Measurements from ENCODE around the gene RAI14. TPM values are rescaled to one million over a fixed set of nuclear protein-coding genes. Genes with fewer than 3 reads are reported as not detected.

The RAI14 gene
- total RNA-seq, 2 experiments from 2014 or later = 0.92 to 12.3 TPM

DNA sequence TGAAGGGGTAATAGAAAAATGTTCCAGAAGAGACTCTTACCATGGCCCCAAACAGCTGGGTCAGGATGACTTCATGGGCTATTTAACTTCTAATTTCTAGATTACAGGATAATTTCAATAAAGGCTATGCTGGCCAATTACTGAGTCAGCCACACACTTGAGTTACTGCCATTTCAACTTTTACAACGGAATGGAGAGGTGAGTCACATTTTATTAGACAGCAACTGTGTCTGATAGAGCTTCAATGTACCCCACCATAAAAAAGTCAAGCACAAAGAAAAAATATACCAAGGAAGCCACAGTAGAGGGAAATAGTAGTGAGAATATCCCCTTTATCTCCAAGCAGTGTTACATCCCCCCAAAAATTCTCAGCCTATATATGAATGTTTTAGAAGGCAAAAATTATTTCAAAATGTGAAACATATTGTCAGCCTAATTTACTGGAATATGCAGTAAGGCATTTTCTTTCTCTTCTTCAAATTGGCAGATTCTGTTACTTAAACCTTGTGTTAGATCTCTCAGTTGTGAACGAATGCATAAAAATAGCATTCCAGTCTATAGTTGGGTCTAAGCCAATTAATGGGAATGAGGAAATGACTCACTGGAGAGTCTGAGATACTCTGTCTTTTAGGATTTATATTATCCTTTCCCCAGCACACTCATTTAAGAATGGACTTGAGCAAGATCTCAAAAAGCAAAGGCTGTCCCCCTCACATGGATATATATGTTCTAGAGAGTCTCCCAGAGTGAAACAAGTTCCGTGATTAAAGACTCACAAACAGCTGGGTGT, 47.1 kb upstream of the RAI14 start:
- no peaks in the 10 kb centered on the region for H3K36me3 ChIP-seq (ENCODE audit: insufficient read depth, low read length)
- H3K27ac ChIP-seq (ENCODE audit: low read depth, low read length, poor library complexity, severe bottlenecking) = no peak overlapping the region
- DNase-seq (ENCODE audit: low spot score) = no peak
- no peak overlapping the region for H2AFZ ChIP-seq (ENCODE audit: low read length)
- H3K4me3 ChIP-seq (ENCODE audit: low read depth, low read length, poor library complexity, severe bottlenecking) = no peak overlapping the region
- H3K4me1 ChIP-seq (ENCODE audit: insufficient read depth, low read length, poor library complexity, severe bottlenecking) = peaks cover 8% of the 10 kb centered on the region
- no peak for TF ChIP-seq EZH2phosphoT487 (IDR thresholded peaks at IDR 0.05; ENCODE audit: borderline replicate concordance, low read depth, low read length)
- no peak for TF ChIP-seq CTCF (conservative IDR thresholded peaks at IDR 0.05; ENCODE audit: low read length)
- CTCF ChIA-PET (ENCODE audit: unreplicated experiment) = no interaction called here
- no peak overlapping the region for H3K4me2 ChIP-seq (ENCODE audit: low read length)
- H3K9me2 ChIP-seq (ENCODE audit: insufficient read depth, low read length) = no peaks in the 10 kb centered on the region
- no peaks in the 10 kb centered on the region for H3K79me2 ChIP-seq (ENCODE audit: insufficient read depth, low read depth, low read length)
- POLR2A ChIA-PET = no interaction called here
- H3K9me3 ChIP-seq (ENCODE audit: low read length) = no peaks in the 10 kb centered on the region
- intact Hi-C loops (cut with micrococcal nuclease; ENCODE audit: unreplicated experiment) = no loop called here
- H4K20me1 ChIP-seq (ENCODE audit: insufficient read depth, low read length) = no peaks in the 10 kb centered on the region
- BruUV-seq (replicated peaks) = no TSS peak

- intact Hi-C loops (cut with micrococcal nuclease; ENCODE audit: unreplicated experiment) = no loop called here
- Histone ChIP-seq H3K27ac (ENCODE audit: low read depth, low read length, poor library complexity, severe bottlenecking) (no peak overlapping the region), H3K4me2 (ENCODE audit: low read length) (no peak overlapping the region), H3K9me3 (ENCODE audit: low read length) (no peaks in the 10 kb centered on the region), H3K79me2 (ENCODE audit: insufficient read depth, low read depth, low read length) (no peaks in the 10 kb centered on the region), H3K9me2 (ENCODE audit: insufficient read depth, low read length) (no peaks in the 10 kb centered on the region), H3K4me1 (ENCODE audit: insufficient read depth, low read length, poor library complexity, severe bottlenecking) (no peaks in the 10 kb centered on the region), H3K36me3 (ENCODE audit: insufficient read depth, low read length) (no peaks in the 10 kb centered on the region), H4K20me1 (ENCODE audit: insufficient read depth, low read length) (no peaks in the 10 kb centered on the region), H2AFZ (ENCODE audit: low read length) (no peak overlapping the region), H3K4me3 (ENCODE audit: low read depth, low read length, poor library complexity, severe bottlenecking) (no peak overlapping the region)
- POLR2A ChIA-PET = interaction anchor here (0.6 kb wide), 1 partner anchor 41 kb away, joined by 3 read pairs; no protein-coding TSS in a partner anchor
- DNase-seq (ENCODE audit: low spot score) = no peak
- CTCF ChIA-PET (ENCODE audit: unreplicated experiment) = no interaction called here
- TF ChIP-seq EZH2phosphoT487 (IDR thresholded peaks at IDR 0.05; ENCODE audit: borderline replicate concordance, low read depth, low read length) (no peak), CTCF (conservative IDR thresholded peaks at IDR 0.05; ENCODE audit: low read length) (no peak)
- BruUV-seq (replicated peaks) = no TSS peak
Measured at GRCh38 chr5:34609951-34610441, 46.1 kb upstream of the RAI14 start.

GRCh38 chr5:34610546-34610945, 45.6 kb upstream of the RAI14 start:
- no peak for DNase-seq (ENCODE audit: low spot score)
- no peaks in the 10 kb centered on the region for H3K9me2 ChIP-seq (ENCODE audit: insufficient read depth, low read length)
- ChIA-PET CTCF (ENCODE audit: unreplicated experiment) (no interaction called here), POLR2A (interaction anchor here (0.6 kb wide), 2 partner anchors 42 to 462 kb away, joined by 3 read pairs; no protein-coding TSS in a partner anchor)
- BruUV-seq (replicated peaks) = no TSS peak
- H3K79me2 ChIP-seq (ENCODE audit: insufficient read depth, low read depth, low read length) = no peaks in the 10 kb centered on the region
- no peak overlapping the region for H3K4me3 ChIP-seq (ENCODE audit: low read depth, low read length, poor library complexity, severe bottlenecking)
- TF ChIP-seq CTCF (conservative IDR thresholded peaks at IDR 0.05; ENCODE audit: low read length) = no peak
- no peak for TF ChIP-seq EZH2phosphoT487 (IDR thresholded peaks at IDR 0.05; ENCODE audit: borderline replicate concordance, low read depth, low read length)
- H3K9me3 ChIP-seq (ENCODE audit: low read length) = no peaks in the 10 kb centered on the region
- no peak overlapping the region for H2AFZ ChIP-seq (ENCODE audit: low read length)
- intact Hi-C loops (cut with micrococcal nuclease; ENCODE audit: unreplicated experiment) = no loop called here
- H3K4me2 ChIP-seq (ENCODE audit: low read length) = no peak overlapping the region
- no peaks in the 10 kb centered on the region for H4K20me1 ChIP-seq (ENCODE audit: insufficient read depth, low read length)
- no peaks in the 10 kb centered on the region for H3K4me1 ChIP-seq (ENCODE audit: insufficient read depth, low read length, poor library complexity, severe bottlenecking)
- no peak overlapping the region for H3K27ac ChIP-seq (ENCODE audit: low read depth, low read length, poor library complexity, severe bottlenecking)
- no peaks in the 10 kb centered on the region for H3K36me3 ChIP-seq (ENCODE audit: insufficient read depth, low read length)
